Neural progenitor cell (in vitro differentiated cells): ENCODE results near the gene SREK1.

ENCODE experiments used
- EZH2 ChIP-seq: fragments of 200-600 bp; sonication (generic); IDR thresholded peaks from 2 replicates; pipeline ENCODE4 v1.6.1; 2017; ENCODE audit warnings: antibody characterized with exemption, mild to moderate bottlenecking, moderate library complexity
- EZH2phosphoT487 ChIP-seq: fragments of 200-600 bp; sonication (generic); IDR thresholded peaks from 2 replicates; pipeline ENCODE4 v1.6.1; 2017; ENCODE audit warnings: antibody characterized with exemption
- TF ChIP-seq, protein P1 (sequence below): fragments of 200-600 bp; sonication (generic); IDR thresholded peaks from 2 replicates; pipeline ENCODE4 v1.5.1; 2017; ENCODE audit warnings: antibody characterized with exemption, mild to moderate bottlenecking

GRCh38 chr5:66144834-66145390 is 812 bp downstream of the SREK1 start:
- TF ChIP-seq, protein P1, sequence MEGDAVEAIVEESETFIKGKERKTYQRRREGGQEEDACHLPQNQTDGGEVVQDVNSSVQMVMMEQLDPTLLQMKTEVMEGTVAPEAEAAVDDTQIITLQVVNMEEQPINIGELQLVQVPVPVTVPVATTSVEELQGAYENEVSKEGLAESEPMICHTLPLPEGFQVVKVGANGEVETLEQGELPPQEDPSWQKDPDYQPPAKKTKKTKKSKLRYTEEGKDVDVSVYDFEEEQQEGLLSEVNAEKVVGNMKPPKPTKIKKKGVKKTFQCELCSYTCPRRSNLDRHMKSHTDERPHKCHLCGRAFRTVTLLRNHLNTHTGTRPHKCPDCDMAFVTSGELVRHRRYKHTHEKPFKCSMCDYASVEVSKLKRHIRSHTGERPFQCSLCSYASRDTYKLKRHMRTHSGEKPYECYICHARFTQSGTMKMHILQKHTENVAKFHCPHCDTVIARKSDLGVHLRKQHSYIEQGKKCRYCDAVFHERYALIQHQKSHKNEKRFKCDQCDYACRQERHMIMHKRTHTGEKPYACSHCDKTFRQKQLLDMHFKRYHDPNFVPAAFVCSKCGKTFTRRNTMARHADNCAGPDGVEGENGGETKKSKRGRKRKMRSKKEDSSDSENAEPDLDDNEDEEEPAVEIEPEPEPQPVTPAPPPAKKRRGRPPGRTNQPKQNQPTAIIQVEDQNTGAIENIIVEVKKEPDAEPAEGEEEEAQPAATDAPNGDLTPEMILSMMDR, result no peak
- TF ChIP-seq EZH2, result no peak
- no peak for TF ChIP-seq EZH2phosphoT487
